NT2/D1 (cell line): ENCODE data around the gene RHBDF1.

Source experiments
- DNase-seq: peaks from one replicate; pipeline ENCODE4 v3.0.0-alpha.2; 2011; ENCODE audit warnings: low read depth, low spot score
- H3K27me3 ChIP-seq: 2 replicates; pipeline ENCODE4 v1.6.0; 2011; ENCODE audit warnings: mild to moderate bottlenecking; ENCODE audit not compliant: insufficient read length, insufficient read depth
- H3K36me3 ChIP-seq: 2 replicates; pipeline ENCODE4 v1.6.1; 2011; ENCODE audit warnings: mild to moderate bottlenecking, low read length, mixed read lengths; ENCODE audit not compliant: insufficient read depth, insufficient read length
- H3K4me1 ChIP-seq: 2 replicates; pipeline ENCODE4 v1.5.1; 2011; ENCODE audit not compliant: insufficient read depth, insufficient read length
- H3K4me3 ChIP-seq: 2 replicates; pipeline ENCODE4 v1.5.1; 2011; ENCODE audit warnings: low read depth; ENCODE audit not compliant: insufficient read length
- H3K9ac ChIP-seq: 2 replicates; pipeline ENCODE4 v1.6.0; 2011; ENCODE audit warnings: low read depth; ENCODE audit not compliant: insufficient read length
- H3K9me3 ChIP-seq: 2 replicates; pipeline ENCODE4 v1.5.1; 2011; ENCODE audit warnings: mild to moderate bottlenecking, low read length; ENCODE audit not compliant: insufficient read depth
- SUZ12 ChIP-seq: IDR thresholded peaks from 2 replicates; pipeline ENCODE4 v1.6.1; 2011; ENCODE audit not compliant: insufficient read length, insufficient read depth; ENCODE audit errors: extremely low read depth
- YY1 ChIP-seq: IDR thresholded peaks from 2 replicates; pipeline ENCODE4 v1.6.1; 2011; ENCODE audit not compliant: insufficient read length, insufficient read depth
- ZNF274 ChIP-seq: IDR thresholded peaks from 2 replicates; pipeline ENCODE4 v1.6.1; 2011; ENCODE audit warnings: mild to moderate bottlenecking, low read depth, low read length

The RHBDF1 gene

GRCh38 chr16:63998-64913, 8.2 kb downstream of the RHBDF1 start:
- Histone ChIP-seq H3K9me3 (no peaks in the 10 kb centered on the region), H3K27me3 (no peaks in the 10 kb centered on the region), H3K4me1 (peaks cover 34% of the 10 kb centered on the region), H3K9ac (no peak overlapping the region), H3K4me3 (no peak overlapping the region), H3K36me3 (peaks cover 86% of the 10 kb centered on the region)
- TF ChIP-seq ZNF274 (no peak), YY1 (no peak), SUZ12 (no peak)
- DNase-seq, result no peak

- Histone ChIP-seq H3K4me1 (peaks cover 26% of the 10 kb centered on the region), H3K9ac (no peak overlapping the region)
- no peak for DNase-seq
These were observed 9.0 kb downstream of the RHBDF1 start for GRCh38 chr16:63466-63865.

GRCh38 chr16:62968-63391, 9.5 kb downstream of the RHBDF1 start:
- no peak for TF ChIP-seq YY1
- no peak for TF ChIP-seq SUZ12
- H3K9me3 ChIP-seq, result no peaks in the 10 kb centered on the region
- peaks cover 21% of the 10 kb centered on the region for H3K4me1 ChIP-seq
- no peaks in the 10 kb centered on the region for H3K27me3 ChIP-seq
- no peak overlapping the region for H3K4me3 ChIP-seq
- H3K9ac ChIP-seq, result no peak overlapping the region
- no peak for DNase-seq
- peaks cover 86% of the 10 kb centered on the region for H3K36me3 ChIP-seq

More at GRCh38 chr16:63466-63865, 9.0 kb downstream of the RHBDF1 start:
- no peaks in the 10 kb centered on the region for H3K27me3 ChIP-seq
- no peaks in the 10 kb centered on the region for H3K9me3 ChIP-seq
- TF ChIP-seq SUZ12, result no peak
- no peak overlapping the region for H3K4me3 ChIP-seq
- peaks cover 86% of the 10 kb centered on the region for H3K36me3 ChIP-seq

GRCh38 chr16:62283-62967, 10.0 kb downstream of the RHBDF1 start:
- no peak overlapping the region for H3K9ac ChIP-seq

GRCh38 chr16:61879-62281, 10.6 kb downstream of the RHBDF1 start:
- Histone ChIP-seq H3K27me3 (no peaks in the 10 kb centered on the region), H3K36me3 (peaks cover 87% of the 10 kb centered on the region), H3K9me3 (no peaks in the 10 kb centered on the region), H3K4me3 (no peak overlapping the region), H3K9ac (no peak overlapping the region), H3K4me1 (peaks cover 10% of the 10 kb centered on the region)
- DNase-seq, result no peak
- TF ChIP-seq ZNF274 (no peak), SUZ12 (no peak), YY1 (no peak)

More at GRCh38 chr16:62283-62967, 10.0 kb downstream of the RHBDF1 start:
- TF ChIP-seq SUZ12 (no peak), ZNF274 (no peak), YY1 (no peak)
- peaks cover 87% of the 10 kb centered on the region for H3K36me3 ChIP-seq
- H3K4me1 ChIP-seq, result peaks cover 15% of the 10 kb centered on the region
- DNase-seq, result no peak
- H3K9me3 ChIP-seq, result no peaks in the 10 kb centered on the region
- no peak overlapping the region for H3K4me3 ChIP-seq
- no peaks in the 10 kb centered on the region for H3K27me3 ChIP-seq

- H3K9ac ChIP-seq, result no peak overlapping the region
- H3K4me1 ChIP-seq, result peaks cover 4% of the 10 kb centered on the region
- no peak overlapping the region for H3K4me3 ChIP-seq
- TF ChIP-seq SUZ12 (no peak), ZNF274 (no peak), YY1 (no peak)
- DNase-seq, result no peak
- no peaks in the 10 kb centered on the region for H3K27me3 ChIP-seq
- H3K36me3 ChIP-seq, result peaks cover 93% of the 10 kb centered on the region
- H3K9me3 ChIP-seq, result no peaks in the 10 kb centered on the region
These were observed 11.2 kb downstream of the RHBDF1 start for GRCh38 chr16:60929-61878.

- no peak for DNase-seq
- TF ChIP-seq YY1 (no peak), SUZ12 (no peak), ZNF274 (no peak)
- Histone ChIP-seq H3K9ac (no peak overlapping the region), H3K36me3 (peaks cover 99% of the 10 kb centered on the region), H3K9me3 (no peaks in the 10 kb centered on the region), H3K4me3 (no peak overlapping the region), H3K4me1 (no peaks in the 10 kb centered on the region), H3K27me3 (no peaks in the 10 kb centered on the region)
These were observed 12.3 kb downstream of the RHBDF1 start for GRCh38 chr16:60166-60565.
